SU-DHL-6 (cell line): ENCODE data around the gene AFAP1.

Experiments used
- CTCF ChIP-seq: fragments of 200-600 bp; sonication (generic); IDR thresholded peaks from one replicate; pipeline ENCODE4 v1.5.1; 2017; ENCODE audit warnings: antibody characterized with exemption, mild to moderate bottlenecking, low read length, moderate library complexity; ENCODE audit not compliant: insufficient read depth, poor library complexity, severe bottlenecking
- EZH2phosphoT487 ChIP-seq: fragments of 200-600 bp; sonication (generic), shearing (Covaris generic); conservative IDR thresholded peaks from 2 replicates; pipeline ENCODE4 v1.6.1; 2018; ENCODE audit warnings: mild to moderate bottlenecking, antibody characterized with exemption, low read length, moderate library complexity, mixed read lengths

DNA sequence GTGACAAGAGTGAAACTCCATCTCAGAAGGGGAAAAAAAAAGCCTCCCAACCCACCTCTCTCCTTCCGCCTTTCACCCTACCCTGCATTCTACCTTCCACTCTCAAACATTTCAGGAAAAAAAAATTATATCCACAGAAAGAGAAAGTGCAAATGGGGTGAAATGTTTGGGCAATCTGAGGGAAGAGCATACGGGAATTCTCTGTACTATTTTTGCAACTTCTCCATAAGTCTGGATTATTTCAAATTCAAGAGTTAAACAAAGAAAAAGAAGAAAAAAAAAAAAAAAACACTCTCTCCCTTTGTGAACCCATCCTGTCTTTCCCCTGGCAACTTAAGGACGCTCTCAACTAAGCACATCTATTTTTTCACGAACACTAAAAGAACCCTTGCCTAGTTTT lies 41.3 kb downstream of the AFAP1 start:
- no peak for TF ChIP-seq CTCF
- no peak for TF ChIP-seq EZH2phosphoT487
